ENCODE measurements around the gene RIIAD1.
"Not testable (repeated sequence)": the region's sequence is repeated elsewhere in the genome, so short reads cannot be mapped to it uniquely, and the experiment has no call there.

RIIAD1 gene

DNA sequence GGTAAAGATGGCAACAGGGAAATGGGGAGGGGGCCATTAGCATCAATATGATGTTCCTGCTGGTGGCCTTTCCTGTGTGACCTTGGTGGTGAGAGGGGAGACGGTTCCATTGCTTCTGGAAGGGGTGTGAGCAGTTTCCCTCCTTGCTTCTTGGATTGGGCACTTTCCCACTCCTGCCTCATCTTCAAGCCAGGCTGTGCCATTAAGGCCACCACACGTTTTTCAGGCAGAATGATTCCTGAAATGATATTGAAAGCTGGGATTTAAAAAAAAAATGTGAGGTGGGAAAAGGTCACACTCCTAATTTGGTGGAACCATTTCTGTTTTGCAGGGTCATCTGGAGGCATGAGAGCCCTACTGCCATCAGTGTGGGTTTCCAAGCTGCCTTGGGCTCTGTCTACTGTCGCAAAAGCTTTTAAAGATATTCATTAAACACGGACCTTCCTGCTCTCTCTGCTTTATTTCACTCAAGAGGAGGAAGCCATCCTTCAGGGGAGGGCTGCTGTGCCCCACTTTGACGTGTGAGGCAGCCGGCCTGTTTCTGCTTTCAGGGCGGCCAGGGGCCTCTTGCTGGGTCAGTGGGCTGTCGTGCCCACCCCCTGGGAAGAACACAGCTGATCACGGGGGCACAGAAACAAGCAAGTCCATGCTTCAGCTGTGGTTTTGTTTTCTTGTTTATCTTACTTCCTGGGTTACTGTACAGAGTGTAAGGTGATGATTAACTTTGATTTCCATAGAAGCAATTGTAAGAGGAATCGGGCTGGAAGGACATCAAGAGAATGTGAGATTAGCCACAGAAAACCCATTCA, 8.0 kb downstream of the RIIAD1 start (continued):
- TF ChIP-seq ZNF157 (tag by site-specific recombination; IDR thresholded peaks at IDR 0.05) (no peak), TRIM28 (IDR thresholded peaks at IDR 0.05; ENCODE audit: borderline replicate concordance, low read length) (no peak), ZNF214 (tag by site-specific recombination; IDR thresholded peaks at IDR 0.05; ENCODE audit: borderline replicate concordance) (no peak), ZFP41 (tag by site-specific recombination; IDR thresholded peaks at IDR 0.05; ENCODE audit: borderline replicate concordance) (no peak), ZBTB8A (tag by site-specific recombination; IDR thresholded peaks at IDR 0.05) (no peak), ZNF768 (tag by site-specific recombination; IDR thresholded peaks at IDR 0.05) (no peak)
- TF ChIP-seq, protein P1, sequence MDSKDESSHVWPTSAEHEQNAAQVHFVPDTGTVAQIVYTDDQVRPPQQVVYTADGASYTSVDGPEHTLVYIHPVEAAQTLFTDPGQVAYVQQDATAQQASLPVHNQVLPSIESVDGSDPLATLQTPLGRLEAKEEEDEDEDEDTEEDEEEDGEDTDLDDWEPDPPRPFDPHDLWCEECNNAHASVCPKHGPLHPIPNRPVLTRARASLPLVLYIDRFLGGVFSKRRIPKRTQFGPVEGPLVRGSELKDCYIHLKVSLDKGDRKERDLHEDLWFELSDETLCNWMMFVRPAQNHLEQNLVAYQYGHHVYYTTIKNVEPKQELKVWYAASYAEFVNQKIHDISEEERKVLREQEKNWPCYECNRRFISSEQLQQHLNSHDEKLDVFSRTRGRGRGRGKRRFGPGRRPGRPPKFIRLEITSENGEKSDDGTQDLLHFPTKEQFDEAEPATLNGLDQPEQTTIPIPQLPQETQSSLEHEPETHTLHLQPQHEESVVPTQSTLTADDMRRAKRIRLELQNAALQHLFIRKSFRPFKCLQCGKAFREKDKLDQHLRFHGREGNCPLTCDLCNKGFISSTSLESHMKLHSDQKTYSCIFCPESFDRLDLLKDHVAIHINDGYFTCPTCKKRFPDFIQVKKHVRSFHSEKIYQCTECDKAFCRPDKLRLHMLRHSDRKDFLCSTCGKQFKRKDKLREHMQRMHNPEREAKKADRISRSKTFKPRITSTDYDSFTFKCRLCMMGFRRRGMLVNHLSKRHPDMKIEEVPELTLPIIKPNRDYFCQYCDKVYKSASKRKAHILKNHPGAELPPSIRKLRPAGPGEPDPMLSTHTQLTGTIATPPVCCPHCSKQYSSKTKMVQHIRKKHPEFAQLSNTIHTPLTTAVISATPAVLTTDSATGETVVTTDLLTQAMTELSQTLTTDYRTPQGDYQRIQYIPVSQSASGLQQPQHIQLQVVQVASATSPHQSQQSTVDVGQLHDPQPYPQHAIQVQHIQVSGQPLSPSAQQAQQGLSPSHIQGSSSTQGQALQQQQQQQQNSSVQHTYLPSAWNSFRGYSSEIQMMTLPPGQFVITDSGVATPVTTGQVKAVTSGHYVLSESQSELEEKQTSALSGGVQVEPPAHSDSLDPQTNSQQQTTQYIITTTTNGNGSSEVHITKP (tag by site-specific recombination; IDR thresholded peaks at IDR 0.05) = no peak

DNA sequence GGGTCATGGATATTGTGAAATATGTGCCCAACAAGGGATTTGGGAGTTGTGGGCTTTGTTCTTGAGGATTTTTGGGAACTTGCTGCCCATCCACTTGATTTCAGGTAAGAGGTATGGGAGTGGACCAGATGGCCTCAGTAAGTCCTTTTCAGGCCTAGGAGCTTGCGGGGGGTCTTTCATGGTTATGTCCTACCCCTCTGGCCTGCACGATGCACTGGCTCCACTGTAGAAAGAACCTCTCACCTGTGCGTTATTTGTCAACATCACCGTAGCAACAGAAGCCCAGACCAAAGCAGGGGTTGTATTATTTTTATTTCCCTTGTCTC, 8.6 kb downstream of the RIIAD1 start:
- Histone ChIP-seq H3K4me3 (ENCODE audit: low read depth, low read length) (no peak overlapping the region), H3K9me3 (ENCODE audit: control insufficient read depth, insufficient read depth, low read depth, low read length) (no peaks in the 10 kb centered on the region), H3K27ac (ENCODE audit: extremely low read depth, low read depth, low read length) (no peak overlapping the region), H3K36me3 (ENCODE audit: control insufficient read depth in 2 of 2, insufficient read depth in 1 of 2, low read length in 2 of 2) (no peaks in the 10 kb centered on the region), H3K4me1 (ENCODE audit: control insufficient read depth, insufficient read depth, low read length) (no peaks in the 10 kb centered on the region)
- POLR2A ChIA-PET = interaction anchor here (1.0 kb wide), 1 partner anchor 190 kb away, joined by 3 read pairs; the partner anchor contains the start of gene TUFT1
- CTCF ChIA-PET = interaction anchor here (0.8 kb wide), 1 partner anchor 136 kb away, joined by 3 read pairs; no protein-coding TSS in a partner anchor
- TF ChIP-seq, protein P2, sequence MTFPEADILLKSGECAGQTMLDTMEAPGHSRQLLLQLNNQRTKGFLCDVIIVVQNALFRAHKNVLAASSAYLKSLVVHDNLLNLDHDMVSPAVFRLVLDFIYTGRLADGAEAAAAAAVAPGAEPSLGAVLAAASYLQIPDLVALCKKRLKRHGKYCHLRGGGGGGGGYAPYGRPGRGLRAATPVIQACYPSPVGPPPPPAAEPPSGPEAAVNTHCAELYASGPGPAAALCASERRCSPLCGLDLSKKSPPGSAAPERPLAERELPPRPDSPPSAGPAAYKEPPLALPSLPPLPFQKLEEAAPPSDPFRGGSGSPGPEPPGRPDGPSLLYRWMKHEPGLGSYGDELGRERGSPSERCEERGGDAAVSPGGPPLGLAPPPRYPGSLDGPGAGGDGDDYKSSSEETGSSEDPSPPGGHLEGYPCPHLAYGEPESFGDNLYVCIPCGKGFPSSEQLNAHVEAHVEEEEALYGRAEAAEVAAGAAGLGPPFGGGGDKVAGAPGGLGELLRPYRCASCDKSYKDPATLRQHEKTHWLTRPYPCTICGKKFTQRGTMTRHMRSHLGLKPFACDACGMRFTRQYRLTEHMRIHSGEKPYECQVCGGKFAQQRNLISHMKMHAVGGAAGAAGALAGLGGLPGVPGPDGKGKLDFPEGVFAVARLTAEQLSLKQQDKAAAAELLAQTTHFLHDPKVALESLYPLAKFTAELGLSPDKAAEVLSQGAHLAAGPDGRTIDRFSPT (tag by site-specific recombination; IDR thresholded peaks at IDR 0.05) = no peak
- no peak for TF ChIP-seq ZNF830 (tag by site-specific recombination; IDR thresholded peaks at IDR 0.05; ENCODE audit: low read depth)
- TF ChIP-seq IKZF3 (tag by site-specific recombination; IDR thresholded peaks at IDR 0.05) = no peak

DNA sequence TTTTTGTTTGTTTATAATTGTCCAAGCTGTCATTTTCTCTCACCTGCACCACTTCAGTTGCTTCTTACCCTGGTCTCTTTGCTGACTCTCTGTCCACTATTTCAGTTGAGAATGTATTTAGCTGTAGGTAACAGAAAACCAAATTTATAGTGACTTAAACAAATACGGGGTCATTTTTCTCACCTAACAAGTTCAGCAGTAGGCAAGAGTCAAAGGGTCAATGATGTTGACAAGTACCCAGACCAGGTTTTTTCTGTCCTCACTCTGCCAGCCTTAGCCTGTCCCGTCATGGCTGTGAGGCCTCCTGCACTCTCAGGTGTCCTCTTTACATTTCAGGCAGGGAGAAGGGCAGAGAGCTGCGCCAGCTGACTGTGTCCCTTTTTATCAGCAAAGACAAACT, 11.8 kb downstream of the RIIAD1 start:
- H3K27ac ChIP-seq (ENCODE audit: extremely low read depth, low read depth, low read length) = no peak overlapping the region
- CTCF ChIA-PET = interaction anchor here (1.0 to 2.9 kb wide), 5 partner anchors 18 to 393 kb away, joined by 3 to 34 read pairs (median 6); no protein-coding TSS in a partner anchor
- TF ChIP-seq ZNF768 (tag by site-specific recombination; IDR thresholded peaks at IDR 0.05) = no peak
- TF ChIP-seq, protein P3, sequence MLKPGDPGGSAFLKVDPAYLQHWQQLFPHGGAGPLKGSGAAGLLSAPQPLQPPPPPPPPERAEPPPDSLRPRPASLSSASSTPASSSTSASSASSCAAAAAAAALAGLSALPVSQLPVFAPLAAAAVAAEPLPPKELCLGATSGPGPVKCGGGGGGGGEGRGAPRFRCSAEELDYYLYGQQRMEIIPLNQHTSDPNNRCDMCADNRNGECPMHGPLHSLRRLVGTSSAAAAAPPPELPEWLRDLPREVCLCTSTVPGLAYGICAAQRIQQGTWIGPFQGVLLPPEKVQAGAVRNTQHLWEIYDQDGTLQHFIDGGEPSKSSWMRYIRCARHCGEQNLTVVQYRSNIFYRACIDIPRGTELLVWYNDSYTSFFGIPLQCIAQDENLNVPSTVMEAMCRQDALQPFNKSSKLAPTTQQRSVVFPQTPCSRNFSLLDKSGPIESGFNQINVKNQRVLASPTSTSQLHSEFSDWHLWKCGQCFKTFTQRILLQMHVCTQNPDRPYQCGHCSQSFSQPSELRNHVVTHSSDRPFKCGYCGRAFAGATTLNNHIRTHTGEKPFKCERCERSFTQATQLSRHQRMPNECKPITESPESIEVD (tag by site-specific recombination; IDR thresholded peaks at IDR 0.05) = no peak
- TF ChIP-seq ZNF169 (tag by site-specific recombination; IDR thresholded peaks at IDR 0.05) = no peak
- no peak for TF ChIP-seq BCL11A (tag by site-specific recombination; IDR thresholded peaks at IDR 0.05; ENCODE audit: low read depth)
- no peak for TF ChIP-seq ZNF626 (tag by site-specific recombination; IDR thresholded peaks at IDR 0.05)
- no peak for TF ChIP-seq ZBTB20 (tag by site-specific recombination; IDR thresholded peaks at IDR 0.05)
- no peak for TF ChIP-seq ZNF610 (tag by site-specific recombination; IDR thresholded peaks at IDR 0.05; ENCODE audit: borderline replicate concordance)
- no peaks in the 10 kb centered on the region for H3K36me3 ChIP-seq (ENCODE audit: control insufficient read depth in 2 of 2, insufficient read depth in 1 of 2, low read length in 2 of 2)
- H3K9me3 ChIP-seq (ENCODE audit: control insufficient read depth, insufficient read depth, low read depth, low read length) = no peaks in the 10 kb centered on the region
- H3K4me3 ChIP-seq (ENCODE audit: low read depth, low read length) = no peak overlapping the region
- no peaks in the 10 kb centered on the region for H3K4me1 ChIP-seq (ENCODE audit: control insufficient read depth, insufficient read depth, low read length)
- POLR2A ChIA-PET = no interaction called here

DNA sequence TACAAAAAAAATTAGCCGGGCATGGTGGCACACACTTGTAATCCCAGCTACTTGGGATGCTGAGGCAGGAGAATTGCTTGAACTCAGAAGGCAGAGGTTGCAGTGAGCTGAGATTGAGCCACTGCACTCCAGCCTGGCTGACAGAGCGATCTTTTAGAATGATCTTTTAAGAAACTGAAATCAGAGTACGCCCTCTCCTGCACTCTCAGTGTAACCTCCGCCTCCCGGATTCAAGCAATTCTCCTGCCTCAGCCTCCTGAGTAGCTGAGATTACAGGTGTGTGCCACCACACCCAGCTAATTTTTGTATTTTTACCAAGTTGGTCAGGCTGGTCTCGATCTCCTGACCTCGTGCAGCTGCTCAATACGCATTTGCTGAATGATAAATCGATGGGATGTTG, 12.7 kb downstream of the RIIAD1 start:
- POLR2A ChIA-PET; H3K9me3 ChIP-seq (ENCODE audit: control insufficient read depth, insufficient read depth, low read depth, low read length); H3K36me3 ChIP-seq (ENCODE audit: control insufficient read depth in 2 of 2, insufficient read depth in 1 of 2, low read length in 2 of 2); H3K4me3 ChIP-seq (ENCODE audit: low read depth, low read length); H3K27ac ChIP-seq (ENCODE audit: extremely low read depth, low read depth, low read length); H3K4me1 ChIP-seq (ENCODE audit: control insufficient read depth, insufficient read depth, low read length): not testable (repeated sequence)
- CTCF ChIA-PET = interaction anchor here (0.8 to 2.9 kb wide), 29 partner anchors 7 to 393 kb away, joined by 3 to 34 read pairs (median 5); partner anchors contain the start of genes RIIAD1 and TUFT1
